ENCODE measurements around the gene NRG3. TPM values are rescaled to one million over a fixed set of nuclear protein-coding genes. Genes with fewer than 3 reads are reported as not detected.

NRG3 gene
- total RNA-seq, 4 donors from 2014 or later, result under 0.01 to 0.65 (median 0.17) TPM

GRCh38 chr10:82245906-82246560 is 371.0 kb downstream of the NRG3 start:
- peaks cover 0 to 10% (median 0%) of the 10 kb centered on the region in 4 donors for H3K9me3 ChIP-seq
- H3K4me3 ChIP-seq, result no peak overlapping the region
- no peaks in the 10 kb centered on the region for H3K27me3 ChIP-seq
- no peak for TF ChIP-seq POLR2AphosphoS5 (IDR thresholded peaks at IDR 0.05)
- no peak overlapping the region for H3K27ac ChIP-seq (replicated peaks in 1 of 4)
- WGBS, result 78% methylated on average over 4 of the region's 4 CpGs
- peaks cover 0 to 5% (median 0%) of the 10 kb centered on the region in 4 donors for H3K4me1 ChIP-seq
- intact Hi-C loops (cut with DNase I), result no loop called here
- no peaks in the 10 kb centered on the region for H3K36me3 ChIP-seq
- DNase-seq (ENCODE audit: extremely low spot score), result no peak

- TF ChIP-seq POLR2AphosphoS5 (IDR thresholded peaks at IDR 0.05), result no peak
- intact Hi-C loops (cut with DNase I), result no loop called here
- Histone ChIP-seq H3K27ac (replicated peaks in 1 of 4) (no peak overlapping the region), H3K4me1 (peaks cover 0 to 12% (median 7%) of the 10 kb centered on the region in 4 donors), H3K27me3 (no peaks in the 10 kb centered on the region), H3K9me3 (no peaks in the 10 kb centered on the region), H3K36me3 (no peaks in the 10 kb centered on the region), H3K4me3 (no peak overlapping the region)
- DNase-seq (ENCODE audit: extremely low spot score), result no peak
- 73% methylated on average over 1 of the region's 1 CpG for WGBS
Measured at GRCh38 chr10:82249141-82249540, 374.1 kb downstream of the NRG3 start.

GRCh38 chr10:82251222-82251906 is 376.4 kb downstream of the NRG3 start:
- DNase-seq (ENCODE audit: extremely low spot score), result no peak
- Histone ChIP-seq H3K27ac (replicated peaks in 1 of 4) (no peak overlapping the region), H3K36me3 (no peaks in the 10 kb centered on the region), H3K27me3 (no peaks in the 10 kb centered on the region), H3K4me3 (no peak overlapping the region), H3K4me1 (peaks cover 0 to 12% (median 7%) of the 10 kb centered on the region in 4 donors), H3K9me3 (no peaks in the 10 kb centered on the region)
- 83% methylated on average over 8 of the region's 8 CpGs for WGBS
- intact Hi-C loops (cut with DNase I), result no loop called here
- TF ChIP-seq POLR2A (IDR thresholded peaks at IDR 0.05; ENCODE audit: low read depth) (no peak), POLR2AphosphoS5 (IDR thresholded peaks at IDR 0.05) (no peak), CTCF (IDR thresholded peaks at IDR 0.05) (no peak), EP300 (IDR thresholded peaks at IDR 0.05) (no peak)

GRCh38 chr10:82252081-82252480 is 377.1 kb downstream of the NRG3 start:
- intact Hi-C loops (cut with DNase I), result no loop called here
- WGBS, result 35% methylated on average over 1 of the region's 1 CpG
- H3K27me3 ChIP-seq, result no peaks in the 10 kb centered on the region
- TF ChIP-seq EP300 (IDR thresholded peaks at IDR 0.05) (no peak), POLR2AphosphoS5 (IDR thresholded peaks at IDR 0.05) (no peak), POLR2A (IDR thresholded peaks at IDR 0.05; ENCODE audit: low read depth) (no peak), CTCF (IDR thresholded peaks at IDR 0.05) (no peak)
- H3K4me3 ChIP-seq, result no peak overlapping the region
- H3K4me1 ChIP-seq, result peaks cover 0 to 12% (median 7%) of the 10 kb centered on the region in 4 donors
- no peak for DNase-seq (ENCODE audit: extremely low spot score)
- no peaks in the 10 kb centered on the region for H3K9me3 ChIP-seq
- H3K36me3 ChIP-seq, result no peaks in the 10 kb centered on the region
- H3K27ac ChIP-seq (replicated peaks in 1 of 4), result no peak overlapping the region

DNA sequence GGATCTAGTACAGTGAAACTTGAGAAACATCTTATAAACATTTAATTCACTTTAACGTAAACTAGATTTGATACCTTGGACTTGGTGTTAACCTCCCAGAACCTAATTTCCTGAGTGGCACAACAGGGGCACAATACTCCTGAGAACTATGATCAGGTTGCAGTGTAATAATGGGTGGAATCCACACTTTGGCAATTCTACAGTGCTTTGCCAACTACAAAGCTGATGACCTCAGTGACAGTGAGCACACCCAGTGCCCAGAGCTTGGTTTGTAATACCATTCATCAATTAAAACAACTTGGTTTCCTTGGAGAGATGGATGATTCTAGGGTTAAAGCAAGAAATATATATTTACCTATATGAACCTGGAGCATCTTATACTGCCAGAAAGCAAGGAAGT is 379.2 kb downstream of the NRG3 start:
- H3K27me3 ChIP-seq, result no peaks in the 10 kb centered on the region
- no peaks in the 10 kb centered on the region for H3K9me3 ChIP-seq
- 93% methylated on average over 1 of the region's 1 CpG for WGBS
- no peak overlapping the region for H3K4me3 ChIP-seq
- peaks cover 0 to 12% (median 7%) of the 10 kb centered on the region in 4 donors for H3K4me1 ChIP-seq
- H3K27ac ChIP-seq (replicated peaks in 1 of 4), result no peak overlapping the region
- intact Hi-C loops (cut with DNase I), result no loop called here
- no peaks in the 10 kb centered on the region for H3K36me3 ChIP-seq
- DNase-seq (ENCODE audit: extremely low spot score), result no peak
- TF ChIP-seq EP300 (IDR thresholded peaks at IDR 0.05) (no peak), POLR2AphosphoS5 (IDR thresholded peaks at IDR 0.05) (no peak), POLR2A (IDR thresholded peaks at IDR 0.05; ENCODE audit: low read depth) (no peak), CTCF (IDR thresholded peaks at IDR 0.05) (no peak)

Measured in esophagus muscularis mucosa (tissue), 4 donors.